Measurements from ENCODE around the gene PSAP. TPM values are rescaled to one million over a fixed set of nuclear protein-coding genes. Genes with fewer than 3 reads are reported as not detected.

The PSAP gene
- total RNA-seq, 1 donor from 2014 or later, result 1,262 TPM

DNA sequence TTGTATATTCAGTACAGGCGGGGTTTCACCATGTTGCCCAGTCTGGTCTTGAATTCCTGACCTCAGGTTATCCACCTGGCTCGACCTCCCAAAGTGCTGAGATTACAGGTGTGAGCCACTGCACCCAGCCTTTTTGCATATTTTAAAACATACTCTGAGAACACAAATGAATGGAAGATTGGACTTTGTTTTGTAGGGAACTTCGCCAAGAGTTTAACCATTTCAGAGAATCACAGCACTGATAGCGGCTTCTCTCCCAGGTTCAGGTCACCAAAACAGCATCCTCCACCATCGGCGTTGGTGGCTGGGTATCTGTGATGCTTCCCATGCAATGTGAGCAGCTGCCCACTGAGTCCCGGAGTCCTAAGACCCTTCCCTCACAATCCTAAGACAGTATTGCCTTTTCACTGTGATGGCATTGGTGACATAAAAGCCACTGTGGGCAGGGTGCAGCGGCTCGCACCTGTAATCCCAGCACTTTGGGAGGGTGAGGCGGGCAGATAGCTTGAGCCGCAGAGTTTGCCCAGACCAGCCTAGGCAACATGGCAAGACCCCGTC is 42.3 kb upstream of the PSAP start:
- no peaks in the 10 kb centered on the region for H3K36me3 Mint-ChIP-seq (ENCODE audit: unreplicated experiment)
- no peak overlapping the region for H3K27ac Mint-ChIP-seq (ENCODE audit: unreplicated experiment)
- peaks cover 12% of the 10 kb centered on the region for H3K4me1 Mint-ChIP-seq (ENCODE audit: unreplicated experiment)
- H3K4me3 Mint-ChIP-seq (ENCODE audit: unreplicated experiment), result no peak overlapping the region
- DNase-seq (ENCODE audit: extremely low spot score, unreplicated experiment), result no peak
- TF ChIP-seq, protein P1, sequence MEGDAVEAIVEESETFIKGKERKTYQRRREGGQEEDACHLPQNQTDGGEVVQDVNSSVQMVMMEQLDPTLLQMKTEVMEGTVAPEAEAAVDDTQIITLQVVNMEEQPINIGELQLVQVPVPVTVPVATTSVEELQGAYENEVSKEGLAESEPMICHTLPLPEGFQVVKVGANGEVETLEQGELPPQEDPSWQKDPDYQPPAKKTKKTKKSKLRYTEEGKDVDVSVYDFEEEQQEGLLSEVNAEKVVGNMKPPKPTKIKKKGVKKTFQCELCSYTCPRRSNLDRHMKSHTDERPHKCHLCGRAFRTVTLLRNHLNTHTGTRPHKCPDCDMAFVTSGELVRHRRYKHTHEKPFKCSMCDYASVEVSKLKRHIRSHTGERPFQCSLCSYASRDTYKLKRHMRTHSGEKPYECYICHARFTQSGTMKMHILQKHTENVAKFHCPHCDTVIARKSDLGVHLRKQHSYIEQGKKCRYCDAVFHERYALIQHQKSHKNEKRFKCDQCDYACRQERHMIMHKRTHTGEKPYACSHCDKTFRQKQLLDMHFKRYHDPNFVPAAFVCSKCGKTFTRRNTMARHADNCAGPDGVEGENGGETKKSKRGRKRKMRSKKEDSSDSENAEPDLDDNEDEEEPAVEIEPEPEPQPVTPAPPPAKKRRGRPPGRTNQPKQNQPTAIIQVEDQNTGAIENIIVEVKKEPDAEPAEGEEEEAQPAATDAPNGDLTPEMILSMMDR (IDR thresholded peaks at IDR 0.05), result no peak
- no peaks in the 10 kb centered on the region for H3K27me3 Mint-ChIP-seq (ENCODE audit: unreplicated experiment)
- H3K9me3 Mint-ChIP-seq (ENCODE audit: unreplicated experiment), result no peaks in the 10 kb centered on the region

DNA sequence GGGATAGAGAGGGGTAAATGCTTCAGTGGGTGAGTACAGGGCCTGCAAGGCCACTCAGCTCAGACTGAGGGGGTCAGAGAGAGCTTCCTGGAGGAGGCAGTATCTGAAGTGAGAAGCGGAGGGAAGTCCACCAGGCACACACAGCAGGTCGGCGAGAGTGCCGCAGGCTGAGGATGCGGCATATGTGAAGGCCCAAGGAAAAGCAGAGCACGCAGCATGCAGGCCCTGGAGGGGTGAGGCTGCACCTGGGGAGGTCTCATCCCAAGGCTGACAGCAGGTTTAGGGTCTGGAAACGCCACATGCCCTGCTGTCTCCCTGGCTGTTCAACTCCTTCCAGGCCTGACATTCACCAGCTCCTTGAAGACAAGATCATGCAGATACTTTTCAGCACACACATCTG is 40.4 kb upstream of the PSAP start:
- peaks cover 18% of the 10 kb centered on the region for H3K4me1 Mint-ChIP-seq (ENCODE audit: unreplicated experiment)
- no peaks in the 10 kb centered on the region for H3K9me3 Mint-ChIP-seq (ENCODE audit: unreplicated experiment)
- no peak overlapping the region for H3K27ac Mint-ChIP-seq (ENCODE audit: unreplicated experiment)
- no peaks in the 10 kb centered on the region for H3K36me3 Mint-ChIP-seq (ENCODE audit: unreplicated experiment)
- TF ChIP-seq, protein P1 (IDR thresholded peaks at IDR 0.05), result no peak
- H3K27me3 Mint-ChIP-seq (ENCODE audit: unreplicated experiment), result no peaks in the 10 kb centered on the region
- no peak overlapping the region for H3K4me3 Mint-ChIP-seq (ENCODE audit: unreplicated experiment)
- no peak for DNase-seq (ENCODE audit: extremely low spot score, unreplicated experiment)

DNA sequence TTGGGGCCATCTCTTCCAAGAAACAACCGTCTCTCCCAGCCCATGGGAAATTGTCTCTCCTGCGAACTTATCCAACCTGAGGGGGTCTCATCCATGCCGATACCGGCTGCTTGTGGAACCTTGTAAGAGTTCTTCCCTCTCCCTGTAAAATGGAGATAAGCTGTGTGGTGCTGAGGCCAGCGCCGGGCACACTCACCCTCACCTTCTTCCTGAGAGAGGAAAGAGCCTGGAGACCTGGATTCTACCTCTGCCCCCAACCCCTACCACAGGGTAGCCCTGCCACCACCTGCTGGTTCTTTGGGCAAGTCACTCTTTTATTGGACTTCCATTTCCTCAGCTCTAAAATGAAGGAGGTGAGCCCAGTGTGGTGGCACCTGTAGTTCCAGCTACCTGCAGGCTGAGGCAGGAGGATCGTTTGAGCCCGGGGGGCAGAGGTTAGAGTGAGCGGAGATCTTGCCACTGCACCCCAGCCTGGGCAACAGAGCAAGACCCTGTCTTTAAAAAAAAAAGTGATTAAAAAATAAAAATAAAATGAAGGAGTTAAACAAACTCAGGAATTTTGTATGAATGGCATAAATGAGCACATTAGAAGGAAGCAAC is 38.4 kb upstream of the PSAP start:
- H3K27ac Mint-ChIP-seq (ENCODE audit: unreplicated experiment), result peak overlapping the region; percentile 94
- H3K27me3 Mint-ChIP-seq (ENCODE audit: unreplicated experiment), result no peaks in the 10 kb centered on the region

DNA sequence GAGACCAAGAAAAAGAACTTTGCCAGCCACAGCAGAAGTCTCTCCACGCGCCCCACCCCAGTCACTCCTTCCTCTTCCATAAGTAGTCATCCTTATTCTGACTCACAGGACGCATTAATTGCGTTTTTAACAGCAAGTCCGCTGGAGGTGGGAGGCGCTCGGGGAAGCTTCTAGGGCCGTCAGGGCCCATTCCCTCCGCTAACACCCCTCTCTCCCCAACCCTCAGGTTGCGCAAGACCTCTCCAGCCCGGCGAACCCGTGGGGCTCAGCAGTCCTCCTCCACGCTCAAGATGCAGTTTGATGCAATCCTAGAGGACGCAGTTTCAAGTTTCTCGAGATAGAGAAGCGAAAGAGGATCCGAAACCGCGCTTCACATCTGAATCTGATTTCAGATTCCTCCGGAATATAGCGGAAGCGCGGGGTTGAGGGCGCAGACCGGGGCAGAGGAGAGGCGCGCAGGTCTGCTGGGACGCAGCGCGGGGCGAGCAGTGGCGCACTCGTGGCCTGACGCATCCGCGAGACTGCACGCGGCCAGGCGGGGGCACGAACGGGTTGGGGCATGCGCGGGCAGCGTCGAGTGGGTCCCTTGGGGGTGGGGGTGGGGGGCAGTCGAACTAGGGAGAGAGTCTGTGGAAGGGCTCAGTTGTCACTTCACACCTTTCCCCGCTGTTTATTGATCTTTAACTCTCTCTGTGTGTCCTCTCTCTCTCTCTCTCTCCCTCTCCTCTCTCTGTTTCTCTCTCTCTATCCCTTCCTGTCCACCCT is 37.8 kb upstream of the PSAP start:
- no peaks in the 10 kb centered on the region for H3K9me3 Mint-ChIP-seq (ENCODE audit: unreplicated experiment)
- peak overlapping the region; percentile 83 for H3K4me3 Mint-ChIP-seq (ENCODE audit: unreplicated experiment)
- peak; percentile 89 for DNase-seq (ENCODE audit: extremely low spot score, unreplicated experiment)
- TF ChIP-seq, protein P1 (IDR thresholded peaks at IDR 0.05), result no peak
- no peaks in the 10 kb centered on the region for H3K36me3 Mint-ChIP-seq (ENCODE audit: unreplicated experiment)
- peaks cover 18% of the 10 kb centered on the region for H3K4me1 Mint-ChIP-seq (ENCODE audit: unreplicated experiment)
- no peaks in the 10 kb centered on the region for H3K27me3 Mint-ChIP-seq (ENCODE audit: unreplicated experiment)
- peak overlapping the region; percentile 94 for H3K27ac Mint-ChIP-seq (ENCODE audit: unreplicated experiment)

More for the DNA sequence above, 38.4 kb upstream of the PSAP start:
- peaks cover 18% of the 10 kb centered on the region for H3K4me1 Mint-ChIP-seq (ENCODE audit: unreplicated experiment)
- no peak for DNase-seq (ENCODE audit: extremely low spot score, unreplicated experiment)
- H3K4me3 Mint-ChIP-seq (ENCODE audit: unreplicated experiment), result peak overlapping the region; percentile 83
- no peaks in the 10 kb centered on the region for H3K36me3 Mint-ChIP-seq (ENCODE audit: unreplicated experiment)
- TF ChIP-seq, protein P1 (IDR thresholded peaks at IDR 0.05), result no peak
- H3K9me3 Mint-ChIP-seq (ENCODE audit: unreplicated experiment), result no peaks in the 10 kb centered on the region

DNA sequence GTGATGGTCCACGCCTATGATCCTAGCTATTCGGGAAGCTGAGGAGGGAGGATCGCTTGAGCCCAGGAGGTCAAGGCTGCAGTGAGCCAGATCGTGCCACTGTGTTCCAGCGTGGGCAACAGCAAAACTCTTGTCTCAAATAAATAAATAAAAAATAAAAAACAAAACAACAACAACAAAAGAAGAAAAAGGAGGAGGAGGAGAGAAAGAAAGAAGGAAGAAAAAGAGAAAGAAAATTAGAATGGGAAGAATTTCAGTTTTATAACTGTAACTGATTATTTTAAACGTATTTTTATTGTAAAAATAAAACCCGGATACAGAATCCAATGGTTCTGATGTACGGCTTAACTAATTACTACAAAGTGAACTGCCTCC is 37.2 kb upstream of the PSAP start:
- TF ChIP-seq, protein P1 (IDR thresholded peaks at IDR 0.05), result no peak
- Mint-ChIP-seq H3K9me3 (ENCODE audit: unreplicated experiment) (no peaks in the 10 kb centered on the region), H3K27me3 (ENCODE audit: unreplicated experiment) (no peaks in the 10 kb centered on the region), H3K4me1 (ENCODE audit: unreplicated experiment) (peaks cover 18% of the 10 kb centered on the region), H3K4me3 (ENCODE audit: unreplicated experiment) (peak overlapping the region; percentile 83), H3K36me3 (ENCODE audit: unreplicated experiment) (no peaks in the 10 kb centered on the region), H3K27ac (ENCODE audit: unreplicated experiment) (peak overlapping the region; percentile 94)
- DNase-seq (ENCODE audit: extremely low spot score, unreplicated experiment), result no peak

All from osteocyte (in vitro differentiated cells).